Stimulated activated CD4-positive, alpha-beta T cell treated with anti-CD3 and anti-CD28 coated beads, Interleukin-4, amount 100 ng/mL, for 48 hours (primary cell): ENCODE data around the gene NUDCD3.

ENCODE experiments used
- DNase-seq, 2 donors: peaks; one replicate each; pipeline ENCODE4 v3.0.0-alpha.2; 2020; ENCODE audit warnings: low read depth in 2 of 2

Gene NUDCD3

GRCh38 chr7:44382459-44383265 is 107.8 kb downstream of the NUDCD3 start:
- DNase-seq, result no peak

DNA sequence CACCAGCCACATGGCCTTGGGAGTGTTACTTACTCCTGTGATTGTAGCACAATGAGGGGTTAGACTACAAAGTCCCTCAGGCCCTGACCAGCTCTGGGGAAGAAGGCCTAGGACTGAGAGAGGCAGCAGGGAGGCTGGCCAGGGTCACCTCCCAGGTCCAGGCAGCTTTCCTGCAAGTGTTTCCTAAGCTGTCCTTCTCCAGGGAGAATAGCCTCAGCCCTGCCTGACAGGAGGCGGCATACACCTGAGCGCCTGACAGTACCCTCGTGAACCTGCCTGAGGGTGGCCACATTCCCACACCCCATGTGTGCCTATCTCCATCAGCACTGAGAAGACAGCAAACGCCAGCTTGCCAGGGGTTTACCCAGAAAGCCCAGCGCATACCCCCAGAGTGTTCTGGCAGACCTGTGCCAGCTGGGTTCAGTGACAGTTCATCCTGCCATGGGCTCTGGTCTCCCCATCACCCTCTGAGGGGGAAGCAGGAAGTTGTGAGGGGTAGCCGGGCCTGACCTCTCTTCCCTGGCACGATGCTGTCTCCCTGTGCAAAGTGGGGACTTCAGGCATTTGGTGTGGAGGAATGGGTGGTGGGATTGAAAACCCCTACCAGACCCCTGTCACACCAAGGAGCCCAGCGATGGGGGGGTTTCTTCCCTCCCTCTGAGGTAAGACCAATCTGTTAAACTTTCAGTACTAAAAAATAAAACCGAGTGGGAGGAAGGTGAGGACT is 108.8 kb downstream of the NUDCD3 start:
- DNase-seq, result no peak

GRCh38 chr7:44380831-44381493 is 109.5 kb downstream of the NUDCD3 start:
- no peak for DNase-seq

DNA sequence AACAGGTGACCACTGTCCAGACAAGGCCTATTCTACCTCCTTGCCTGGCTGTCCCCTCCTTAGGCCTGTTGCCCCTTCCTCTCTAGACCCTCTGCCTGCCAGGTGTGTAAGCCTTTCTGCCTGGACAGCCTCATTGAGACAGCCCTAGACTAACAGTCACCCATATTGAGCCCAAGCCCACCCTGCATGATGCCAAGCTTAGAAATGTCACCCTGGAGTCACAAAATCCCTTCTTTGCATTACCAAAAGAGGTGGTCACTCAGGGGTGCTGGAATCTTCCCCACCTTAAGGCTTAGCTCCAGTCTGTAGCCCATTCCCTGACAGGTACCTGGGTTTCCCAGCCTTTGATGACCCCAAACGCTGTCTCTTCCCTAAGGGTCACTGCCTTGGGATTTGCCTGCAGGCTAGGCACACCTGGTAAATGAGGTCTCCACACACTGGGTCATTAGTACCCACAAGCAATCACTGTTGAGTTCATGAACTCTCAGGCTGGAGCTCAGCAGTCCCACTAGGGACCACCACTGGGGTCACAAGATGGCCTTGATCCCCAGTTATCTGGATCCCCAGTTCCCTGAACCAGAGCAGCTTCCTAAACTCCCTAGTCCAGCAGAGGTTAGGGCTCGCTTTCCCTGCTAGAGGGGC is 110.1 kb downstream of the NUDCD3 start:
- no peak for DNase-seq

GRCh38 chr7:44379366-44380188 is 110.9 kb downstream of the NUDCD3 start:
- no peak for DNase-seq

DNA sequence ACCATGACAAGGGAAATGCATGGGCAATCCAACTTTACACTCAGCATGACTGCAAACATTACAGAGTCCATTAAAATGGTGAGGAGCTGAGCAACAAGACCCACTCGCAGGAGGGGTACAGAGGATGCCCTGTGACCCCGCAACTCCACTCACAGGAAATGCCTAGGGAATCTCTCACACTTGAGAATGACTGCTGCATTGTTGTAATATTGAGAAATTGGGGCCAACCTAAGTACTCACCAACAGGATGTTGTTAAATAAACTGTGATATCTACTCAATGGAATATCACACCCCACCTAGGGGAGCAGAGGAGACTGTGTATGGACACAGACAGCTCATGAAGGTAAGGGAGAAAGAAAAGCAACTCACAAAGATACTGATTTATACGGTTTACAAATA is 111.7 kb downstream of the NUDCD3 start:
- no peak for DNase-seq

DNA sequence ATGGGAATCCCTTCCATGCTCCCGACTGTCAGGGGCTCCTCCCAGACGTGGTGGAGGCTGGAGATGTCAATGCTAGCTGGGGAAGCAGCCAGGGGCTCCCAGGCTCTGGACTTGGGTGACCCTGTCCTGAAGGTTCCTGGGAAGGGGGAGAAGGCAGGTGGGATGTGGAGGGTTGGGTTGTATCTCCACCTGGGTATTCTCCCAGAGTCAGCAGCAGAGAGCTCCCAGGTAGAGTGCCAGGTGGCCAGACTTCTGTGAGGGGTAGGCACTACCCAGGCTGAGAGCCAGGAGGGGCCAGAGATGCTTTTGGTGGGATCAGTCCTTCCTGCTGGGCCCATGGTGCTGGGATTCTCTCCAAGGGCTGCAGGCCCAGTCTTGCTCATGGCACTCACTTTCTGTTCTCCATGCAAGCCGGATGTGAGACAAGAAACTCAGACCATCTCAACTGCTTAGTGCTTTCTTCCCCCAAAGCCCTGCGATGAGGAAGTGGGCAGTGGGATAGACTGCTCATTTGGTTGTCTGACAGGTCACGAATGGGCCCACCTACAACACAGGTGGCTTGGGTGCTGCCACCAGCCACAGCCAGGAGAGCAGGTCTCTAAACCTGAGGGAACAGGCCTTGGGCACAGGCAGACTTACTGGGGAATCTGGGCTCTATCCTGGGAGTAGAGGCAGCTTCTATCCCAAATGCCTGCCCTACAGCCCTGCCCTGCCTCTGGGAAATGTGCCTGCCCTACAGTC is 112.6 kb downstream of the NUDCD3 start:
- DNase-seq, result no peak

DNA sequence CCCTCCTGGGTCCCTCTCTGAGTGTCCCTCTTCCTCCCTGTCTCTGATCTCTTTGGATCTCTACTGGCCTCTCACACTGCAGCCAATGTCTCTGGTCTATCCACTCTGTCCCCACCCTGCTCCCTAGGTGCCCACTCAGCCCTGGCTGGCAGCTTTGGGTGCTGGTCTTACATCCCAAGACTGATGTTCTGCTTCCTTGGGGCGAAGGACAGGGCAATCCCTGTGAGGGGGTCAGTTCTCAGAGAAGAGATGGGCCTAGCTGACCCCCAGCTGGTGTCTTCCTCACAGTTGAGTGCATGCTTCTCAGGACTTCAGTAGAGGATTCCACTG is 113.4 kb downstream of the NUDCD3 start:
- no peak for DNase-seq

DNA sequence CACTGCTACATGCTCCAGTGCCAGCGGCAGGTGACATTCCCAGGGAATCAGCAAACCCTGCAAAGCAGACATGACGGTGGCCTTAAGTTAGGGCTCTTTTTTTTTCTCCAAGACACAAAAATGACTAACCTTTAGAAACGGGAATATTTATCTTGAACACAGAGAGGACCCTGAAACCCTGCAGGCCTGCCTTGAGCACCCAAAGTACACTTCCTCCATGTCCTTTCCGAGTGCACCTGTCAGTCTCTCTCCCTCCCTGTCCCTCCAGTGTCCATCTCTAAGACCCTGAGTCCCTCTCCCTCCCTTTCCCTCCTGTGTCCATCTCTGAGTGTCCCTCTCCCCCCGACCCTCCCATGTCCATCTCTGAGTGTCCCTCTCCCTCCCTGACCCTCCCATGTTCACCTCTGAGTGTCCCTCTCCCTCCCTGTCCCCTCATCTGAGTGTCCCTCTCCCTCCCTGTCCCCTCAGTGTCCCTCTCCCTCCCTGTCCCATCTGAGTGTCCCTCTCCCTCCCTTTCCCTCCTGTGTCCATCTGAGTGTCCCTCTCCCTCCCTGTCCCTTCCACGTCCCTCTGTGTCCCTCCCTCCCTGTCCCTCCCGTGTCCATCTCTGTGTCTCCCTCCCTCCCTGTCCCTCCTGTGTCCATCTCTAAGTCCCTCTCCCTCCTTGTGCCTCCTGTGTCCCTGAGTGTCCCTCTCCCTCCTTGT is 113.9 kb downstream of the NUDCD3 start:
- no peak for DNase-seq

DNA sequence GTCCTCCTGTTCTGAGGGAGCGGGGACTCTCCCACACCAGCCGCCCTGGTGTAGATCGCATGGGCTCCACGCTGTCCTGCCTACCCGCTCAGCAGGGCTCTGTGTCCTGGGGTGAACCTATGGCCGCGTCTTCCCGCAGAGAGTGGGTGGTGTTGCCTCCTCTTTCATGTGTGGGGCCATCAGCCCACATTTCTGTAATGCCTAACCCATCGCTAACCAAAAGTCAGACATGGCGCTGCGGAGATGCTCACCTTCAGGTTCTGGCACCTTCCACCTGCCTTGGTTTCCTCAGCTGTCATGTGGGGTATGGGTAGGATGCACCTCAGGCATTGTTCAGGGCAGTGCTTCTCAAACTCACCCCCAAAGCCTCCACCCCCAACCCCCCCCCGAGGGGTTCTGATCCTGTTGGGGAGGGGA is 114.5 kb downstream of the NUDCD3 start:
- DNase-seq, result no peak

GRCh38 chr7:44375236-44375699 is 115.2 kb downstream of the NUDCD3 start:
- DNase-seq, result no peak

DNA sequence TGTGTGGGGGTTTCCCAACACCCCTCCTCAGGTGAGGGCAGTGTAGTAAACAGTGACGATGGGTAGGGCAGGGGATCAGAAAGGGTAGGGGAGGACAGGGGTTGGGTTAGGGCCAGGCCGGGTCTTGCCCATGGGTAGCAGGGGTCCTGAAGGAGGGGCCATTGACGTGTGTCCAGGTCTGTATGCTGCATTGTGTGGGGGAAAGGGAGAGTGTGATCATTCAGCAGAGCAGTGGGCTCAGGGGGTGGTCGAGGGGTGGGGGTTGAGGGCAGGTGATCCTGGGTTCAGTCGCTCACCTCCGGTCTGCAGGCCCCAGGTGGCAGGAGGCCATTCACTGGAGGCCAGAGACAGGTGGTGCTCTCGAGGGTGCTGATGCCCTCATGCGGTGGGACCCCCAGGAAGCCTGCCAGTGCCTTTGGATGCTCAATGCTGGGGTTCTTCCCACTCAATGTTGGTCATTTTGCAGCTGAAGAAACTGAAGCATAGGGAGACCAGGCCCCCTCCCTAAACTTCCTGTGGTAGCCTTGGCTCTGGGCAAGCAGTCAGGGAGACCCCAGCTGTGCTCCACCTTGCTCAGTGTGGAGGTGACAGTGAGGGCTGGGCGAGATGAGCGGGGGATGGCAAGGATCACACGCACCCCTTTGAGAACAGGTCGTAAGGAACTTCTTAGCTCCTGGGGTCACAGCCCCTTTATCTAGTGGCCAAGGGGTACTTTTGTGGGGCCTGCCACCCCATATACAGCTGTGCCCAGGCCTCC is 116.3 kb downstream of the NUDCD3 start:
- no peak for DNase-seq

GRCh38 chr7:44373418-44373740 is 117.1 kb downstream of the NUDCD3 start:
- DNase-seq, result no peak

DNA sequence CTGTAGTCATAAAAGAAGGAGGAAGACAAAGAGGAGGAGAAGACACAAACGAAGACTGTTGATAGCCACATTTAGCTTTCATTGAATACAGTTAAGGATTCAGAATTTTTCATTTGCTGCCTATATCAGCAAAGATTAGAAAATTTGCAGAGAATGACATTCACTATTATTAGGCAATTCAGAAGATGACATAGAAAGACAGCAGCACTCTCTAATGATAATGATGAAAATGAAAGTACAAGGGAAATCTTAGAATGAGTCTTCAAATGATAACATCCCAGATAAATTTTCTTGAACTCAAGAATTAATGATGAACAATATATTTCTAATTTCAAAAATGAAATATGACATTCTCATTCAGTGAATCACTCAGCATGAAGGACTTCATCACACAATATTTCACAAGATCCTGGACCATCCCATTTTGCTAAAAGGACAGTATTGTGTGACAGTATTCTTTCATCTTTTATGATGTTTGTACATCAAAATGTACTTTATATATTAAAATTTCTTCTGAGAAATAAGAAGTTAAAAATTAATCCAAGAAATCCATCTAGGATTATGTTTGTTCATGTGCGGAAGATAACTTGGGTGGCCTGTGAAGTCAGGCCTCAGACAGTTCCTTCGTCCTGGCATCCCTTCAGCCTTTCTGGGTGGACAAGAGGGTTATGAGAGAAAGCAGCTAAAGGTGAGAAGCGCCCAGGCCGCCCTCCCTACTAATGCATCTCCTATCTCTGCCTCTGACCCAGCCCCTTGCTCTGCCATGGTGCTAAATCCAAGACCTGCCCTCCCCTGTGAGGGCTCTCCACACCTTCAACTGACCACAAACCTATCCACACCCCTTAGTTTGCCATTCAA is 117.7 kb downstream of the NUDCD3 start:
- no peak for DNase-seq

DNA sequence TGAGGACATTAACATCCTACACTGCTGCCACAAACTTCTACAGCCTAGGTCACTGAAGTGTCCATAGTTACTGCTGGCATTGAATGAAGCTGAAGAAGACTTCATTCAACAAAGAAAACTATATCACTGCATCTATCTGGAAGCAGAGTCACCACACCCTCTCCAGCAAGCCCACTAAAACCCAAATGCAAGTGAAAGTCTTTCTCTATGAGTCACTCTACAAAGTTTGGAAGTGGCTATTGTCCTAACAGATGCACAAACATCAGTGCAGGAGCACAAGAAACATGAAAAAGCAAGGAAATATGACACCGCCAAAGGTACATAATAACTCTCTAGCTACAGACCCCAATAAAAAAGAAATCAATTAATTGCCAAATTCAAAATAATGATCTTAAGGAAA is 121.6 kb downstream of the NUDCD3 start:
- no peak for DNase-seq

- DNase-seq, result no peak
Measured at GRCh38 chr7:44368455-44368854, 122.0 kb downstream of the NUDCD3 start.

DNA sequence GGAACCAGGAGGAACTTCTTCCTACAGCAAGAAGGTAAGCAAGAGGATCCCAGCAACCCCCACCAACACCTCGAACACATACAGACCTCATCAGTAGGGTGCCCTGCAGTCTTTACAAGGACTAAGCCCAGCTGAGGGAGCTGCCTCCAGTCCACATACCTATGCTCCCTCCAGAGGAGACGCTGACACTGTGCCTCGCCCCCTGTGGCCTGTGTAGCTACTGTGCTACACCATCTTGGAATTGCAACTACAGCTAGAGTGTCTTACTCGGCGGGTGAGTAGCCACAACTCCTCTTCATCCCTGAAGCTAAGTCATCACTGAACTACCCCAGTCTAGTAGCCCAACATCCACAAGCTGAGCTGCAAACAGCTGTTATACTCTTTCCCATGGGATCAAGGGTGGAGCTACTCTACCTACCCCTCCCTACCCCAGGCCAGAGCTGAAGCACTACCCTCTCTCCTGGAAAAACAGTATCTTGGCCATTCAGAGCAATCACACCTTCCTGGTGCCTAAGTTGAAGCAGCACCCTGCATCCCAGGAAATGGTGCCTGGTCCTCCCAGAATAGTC is 122.9 kb downstream of the NUDCD3 start:
- no peak for DNase-seq

GRCh38 chr7:44366986-44367385 is 123.5 kb downstream of the NUDCD3 start:
- DNase-seq, result no peak
